T-cell (primary cell): Measurements from ENCODE around the gene ZSCAN5C. TPM values are rescaled to one million over a fixed set of nuclear protein-coding genes. Genes with fewer than 3 reads are reported as not detected.
"Not testable (repeated sequence)": the region's sequence is repeated elsewhere in the genome, so short reads cannot be mapped to it uniquely, and the experiment has no call there.

ENCODE experiments used
- ATAC-seq, 4 experiments: fragments of 200-7000 bp in 3 of 4; fragments of 150-1000 bp in 1 of 4; cut with Tn5 transposase; replicated peaks in 1 of 4; 1 replicate in 3 of 4; 2 replicates in 1 of 4; pipeline ENCODE4 v1.10.0; 2021; ENCODE audit warnings: moderate library complexity in 3 of 4, mild to moderate bottlenecking in 2 of 4, moderate number of reproducible peaks in 1 of 4
- CTCF ChIA-PET, 2 donors: fragments of 300-600 bp; sonication (Branson Sonifier 250); formaldehyde crosslinking; loops; one replicate each; lab custom pipeline; 2022; ENCODE audit warnings: antibody characterized with exemption in 2 of 2; lab: Charles Lee
- POLR2A ChIA-PET, 2 donors: fragments of 300-600 bp; sonication (Branson Sonifier 250); formaldehyde crosslinking; loops; one replicate each; lab custom pipeline; 2022; ENCODE audit warnings: antibody characterized with exemption in 2 of 2; lab: Charles Lee
- DNase-seq, 35 experiments: peaks; one replicate each; pipeline versions ENCODE4 v3.0.0 to v3.0.0-alpha.2; 2013 to 2023
- H3K27ac ChIP-seq: one replicate; pipeline ENCODE4 v1.5.1; 2013; ENCODE audit warnings: low read length
- H3K27me3 ChIP-seq, 2 experiments: replicated peaks in 1 of 2; 1 replicate in 1 of 2; 2 replicates in 1 of 2; pipeline versions ENCODE4 v1.6.1 to v1.7.0; 2013; ENCODE audit warnings: low read length in 1 of 2, mixed read lengths in 1 of 2; ENCODE audit not compliant: control insufficient read depth in 2 of 2, insufficient read depth in 2 of 2; ENCODE audit errors: extremely low read depth in 1 of 2
- H3K36me3 ChIP-seq, 2 donors: 1 replicate in 1 of 2; 2 replicates in 1 of 2; pipeline versions ENCODE4 v1.6.1 to v1.7.0; 2013; ENCODE audit warnings: low read length in 1 of 2; ENCODE audit not compliant: control insufficient read depth in 2 of 2, insufficient read depth in 1 of 2; ENCODE audit errors: extremely low read depth in 1 of 2
- H3K4me1 ChIP-seq, 2 experiments: 1 replicate in 1 of 2; 2 replicates in 1 of 2; pipeline versions ENCODE4 v1.6.1 to v1.7.0; 2013; ENCODE audit warnings: low read length in 2 of 2, mixed read lengths in 1 of 2; ENCODE audit not compliant: insufficient read depth in 2 of 2, control insufficient read depth in 1 of 2; ENCODE audit errors: extremely low read depth in 1 of 2
- H3K4me3 ChIP-seq, 2 donors: 1 replicate in 1 of 2; 2 replicates in 1 of 2; pipeline versions ENCODE4 v1.5.1 to v1.7.0; 2013; ENCODE audit warnings: mild to moderate bottlenecking in 2 of 2, low read length in 1 of 2, moderate library complexity in 1 of 2; ENCODE audit not compliant: control insufficient read depth in 1 of 2; ENCODE audit errors: extremely low read depth in 1 of 2
- H3K9me3 ChIP-seq: 2 replicates; pipeline ENCODE4 v1.7.0; 2013
- H3K27ac Mint-ChIP-seq, 2 donors: one replicate each; pipeline ENCODE4 v1.8.0; 2020 to 2021; ENCODE audit warnings: mild to moderate bottlenecking in 2 of 2, mixed read lengths in 2 of 2
- H3K27me3 Mint-ChIP-seq, 2 donors: one replicate each; pipeline ENCODE4 v1.8.0; 2021 to 2022; ENCODE audit warnings: mixed read lengths in 2 of 2
- H3K36me3 Mint-ChIP-seq: one replicate; pipeline ENCODE4 v1.8.0; 2021; ENCODE audit warnings: mixed read lengths
- H3K4me1 Mint-ChIP-seq, 3 donors: one replicate each; pipeline ENCODE4 v1.8.0; 2020 to 2022; ENCODE audit warnings: mixed read lengths in 3 of 3, mild to moderate bottlenecking in 1 of 3
- H3K4me3 Mint-ChIP-seq, 3 donors: one replicate each; pipeline ENCODE4 v1.8.0; 2020 to 2022; ENCODE audit warnings: mild to moderate bottlenecking in 3 of 3, mixed read lengths in 3 of 3, moderate library complexity in 3 of 3
- H3K9me3 Mint-ChIP-seq, 3 donors: one replicate each; pipeline ENCODE4 v1.8.0; 2020 to 2022; ENCODE audit warnings: mixed read lengths in 3 of 3
- WGBS: methylation state at CpG from one replicate; pipeline ENCODE4 v1.1.5; 2013; ENCODE audit warnings: missing lambda C conversion rate; ENCODE audit not compliant: insufficient coverage; 5-methylcytosine and 5-hydroxymethylcytosine counted together
- total RNA-seq, 35 experiments: library from RNA in 6 of 35; stranded (reverse) in 6 of 35; fragments of 120-200 nt in 1 of 35; gene quantifications; one replicate each; pipeline versions ENCODE4 v1.2.1 to v1.2.4 and lab custom pipeline; 2013 to 2026

ZSCAN5C gene
- total RNA-seq, 5 donors from 2014 or later (not counting 1 experiment from before 2014, with no cell fraction given): not detected

GRCh38 chr19:56177564-56178243, 24.4 kb upstream of the ZSCAN5C start:
- 53% methylated on average over 5 of the region's 11 CpGs for WGBS
- POLR2A ChIA-PET: no interaction called here
- H3K9me3 Mint-ChIP-seq: no peaks in the 10 kb centered on the region
- H3K27ac Mint-ChIP-seq: no peak overlapping the region
- no peaks in the 10 kb centered on the region for H3K4me1 Mint-ChIP-seq
- no peaks in the 10 kb centered on the region for H3K4me1 ChIP-seq
- CTCF ChIA-PET: no interaction called here
- H3K27me3 ChIP-seq: peaks cover 2 to 11% of the 10 kb centered on the region in 2 experiments
- no peaks in the 10 kb centered on the region for H3K36me3 Mint-ChIP-seq
- H3K36me3 ChIP-seq: no peaks in the 10 kb centered on the region
- H3K4me3 Mint-ChIP-seq: no peak overlapping the region
- H3K27ac ChIP-seq: no peak overlapping the region
- H3K27me3 Mint-ChIP-seq: peaks cover 0 to 8% of the 10 kb centered on the region in 2 donors
- ATAC-seq (no peak), DNase-seq (no peak)
- H3K9me3 ChIP-seq: no peaks in the 10 kb centered on the region
- H3K4me3 ChIP-seq: no peak overlapping the region

DNA sequence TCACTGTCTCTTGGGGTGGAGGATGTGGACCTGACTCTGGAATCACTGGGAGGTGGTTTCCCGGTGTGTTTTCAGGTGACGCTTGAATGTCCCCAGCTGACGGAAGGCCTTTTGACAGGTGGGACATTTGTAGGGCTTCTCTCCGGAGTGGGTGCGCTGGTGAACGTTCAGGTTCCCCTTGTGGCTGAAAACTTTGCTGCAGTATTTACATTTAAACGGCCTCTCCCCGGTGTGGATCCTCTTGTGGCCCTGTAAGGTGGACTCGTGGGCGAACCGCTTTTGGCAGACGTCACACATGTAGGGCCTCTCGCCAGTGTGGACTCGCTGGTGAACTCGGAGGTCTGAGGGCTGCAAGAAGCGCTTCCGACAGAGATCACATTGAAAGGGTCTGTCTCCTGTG, 12.3 kb upstream of the ZSCAN5C start:
- no peak overlapping the region for H3K27ac Mint-ChIP-seq
- H3K4me1 Mint-ChIP-seq: peaks cover 0 to 6% (median 0%) of the 10 kb centered on the region in 3 donors
- Histone ChIP-seq H3K4me1 (peaks cover 0 to 2% of the 10 kb centered on the region in 2 experiments), H3K4me3 (no peak overlapping the region), H3K27ac (no peak overlapping the region), H3K27me3 (peaks cover 0 to 2% of the 10 kb centered on the region in 2 experiments), H3K9me3 (no peaks in the 10 kb centered on the region), H3K36me3 (no peaks in the 10 kb centered on the region)
- no peak overlapping the region for H3K4me3 Mint-ChIP-seq
- ChIA-PET CTCF (no interaction called here), POLR2A (no interaction called here)
- 87% methylated on average over 11 of the region's 17 CpGs for WGBS
- DNase-seq (no peak), ATAC-seq (no peak)
- no peaks in the 10 kb centered on the region for H3K9me3 Mint-ChIP-seq
- no peaks in the 10 kb centered on the region for H3K36me3 Mint-ChIP-seq
- H3K27me3 Mint-ChIP-seq: peaks cover under 1 to 19% of the 10 kb centered on the region in 2 donors

DNA sequence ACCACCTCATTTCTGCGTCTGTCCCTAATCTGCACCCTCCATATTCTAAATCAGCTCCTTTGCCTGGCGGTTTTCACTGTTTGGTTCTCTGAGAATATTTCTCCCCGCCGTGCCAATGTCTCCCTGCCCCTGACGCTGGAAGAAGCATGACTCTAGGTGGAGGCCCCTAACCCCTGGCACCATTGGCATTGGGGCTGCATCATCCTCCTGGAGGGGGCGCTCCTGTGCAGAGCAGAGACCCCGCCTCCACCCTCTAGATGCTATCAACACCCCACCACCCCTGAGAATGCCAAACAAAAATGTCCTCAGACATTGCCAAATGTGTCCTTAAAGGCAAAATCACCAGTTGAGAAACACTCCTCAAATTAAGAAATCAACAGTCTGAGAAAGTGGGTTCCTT, 11.0 kb upstream of the ZSCAN5C start:
- H3K27me3 Mint-ChIP-seq: peaks cover 0 to 8% of the 10 kb centered on the region in 2 donors
- no peak for ATAC-seq
- H3K4me1 ChIP-seq: peaks cover 0 to under 1% of the 10 kb centered on the region in 2 experiments
- H3K27me3 ChIP-seq: peaks cover 0 to 2% of the 10 kb centered on the region in 2 experiments
- POLR2A ChIA-PET: no interaction called here
- no peak for DNase-seq
- no peaks in the 10 kb centered on the region for H3K36me3 Mint-ChIP-seq
- no peak overlapping the region for H3K27ac Mint-ChIP-seq
- CTCF ChIA-PET: no interaction called here
- H3K9me3 Mint-ChIP-seq: no peaks in the 10 kb centered on the region
- H3K27ac ChIP-seq: no peak overlapping the region
- WGBS: 84% methylated on average over 6 of the region's 7 CpGs
- H3K36me3 ChIP-seq: no peaks in the 10 kb centered on the region
- H3K9me3 ChIP-seq: no peaks in the 10 kb centered on the region
- no peaks in the 10 kb centered on the region for H3K4me1 Mint-ChIP-seq
- no peak overlapping the region for H3K4me3 ChIP-seq
- H3K4me3 Mint-ChIP-seq: no peak overlapping the region

GRCh38 chr19:56191711-56192110, 10.4 kb upstream of the ZSCAN5C start:
- Mint-ChIP-seq H3K9me3 (no peaks in the 10 kb centered on the region), H3K36me3 (no peaks in the 10 kb centered on the region), H3K4me3 (no peak overlapping the region), H3K27ac (no peak overlapping the region), H3K27me3 (peaks cover 0 to 8% of the 10 kb centered on the region in 2 donors), H3K4me1 (no peaks in the 10 kb centered on the region)
- peaks cover 0 to 6% of the 10 kb centered on the region in 2 experiments for H3K27me3 ChIP-seq
- H3K27ac ChIP-seq: no peak overlapping the region
- no peak for DNase-seq
- no peak for ATAC-seq
- POLR2A ChIA-PET: no interaction called here
- CTCF ChIA-PET: no interaction called here
- H3K4me1 ChIP-seq: no peaks in the 10 kb centered on the region
- no peaks in the 10 kb centered on the region for H3K36me3 ChIP-seq
- H3K9me3 ChIP-seq: no peaks in the 10 kb centered on the region
- 92% methylated on average over 6 of the region's 10 CpGs for WGBS
- no peak overlapping the region for H3K4me3 ChIP-seq

DNA sequence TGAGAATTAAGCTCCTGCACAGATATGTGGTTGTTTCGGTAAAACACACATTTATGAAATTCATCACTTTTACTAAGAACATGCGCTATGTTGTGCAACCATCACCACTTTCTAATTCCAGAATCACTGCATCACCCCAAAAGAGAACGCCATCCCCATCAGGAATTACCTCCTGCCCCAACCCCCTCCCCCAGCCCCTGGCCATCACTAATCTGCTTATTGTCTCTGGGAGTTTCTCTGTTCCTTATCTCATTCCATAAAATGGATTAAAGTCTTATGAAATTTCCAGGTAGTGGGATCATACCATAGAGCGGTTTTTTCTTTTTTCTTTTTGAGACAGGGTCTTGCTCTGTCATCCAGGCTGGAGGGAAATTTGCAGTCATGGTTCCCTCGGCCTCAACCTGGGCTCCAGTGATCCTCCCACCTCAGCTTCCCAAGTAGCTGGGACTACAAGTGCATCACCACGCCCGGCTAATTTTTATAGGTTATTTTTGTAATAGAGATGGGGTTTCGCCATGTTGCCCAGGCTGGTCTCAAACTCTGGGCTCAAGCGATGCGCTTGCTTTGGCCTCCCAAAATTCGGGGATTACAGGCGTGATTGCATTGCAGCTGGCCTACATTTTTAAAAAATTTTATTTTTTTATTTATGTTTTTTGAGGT, 8.0 kb upstream of the ZSCAN5C start:
- ChIA-PET CTCF (no interaction called here), POLR2A (no interaction called here)
- H3K27me3 ChIP-seq: peaks cover 0 to 5% of the 10 kb centered on the region in 2 experiments
- Mint-ChIP-seq H3K27me3 (peaks cover 0 to 5% of the 10 kb centered on the region in 2 donors), H3K9me3 (no peaks in the 10 kb centered on the region), H3K27ac (no peak overlapping the region), H3K4me1 (no peaks in the 10 kb centered on the region), H3K4me3 (no peak overlapping the region), H3K36me3 (no peaks in the 10 kb centered on the region)
- no peak overlapping the region for H3K27ac ChIP-seq
- ATAC-seq (no peak), DNase-seq (no peak)
- H3K9me3 ChIP-seq: no peaks in the 10 kb centered on the region
- H3K4me1 ChIP-seq: no peaks in the 10 kb centered on the region
- no peaks in the 10 kb centered on the region for H3K36me3 ChIP-seq
- H3K4me3 ChIP-seq: no peak overlapping the region
- WGBS: 100% methylated on average over 1 of the region's 12 CpGs

DNA sequence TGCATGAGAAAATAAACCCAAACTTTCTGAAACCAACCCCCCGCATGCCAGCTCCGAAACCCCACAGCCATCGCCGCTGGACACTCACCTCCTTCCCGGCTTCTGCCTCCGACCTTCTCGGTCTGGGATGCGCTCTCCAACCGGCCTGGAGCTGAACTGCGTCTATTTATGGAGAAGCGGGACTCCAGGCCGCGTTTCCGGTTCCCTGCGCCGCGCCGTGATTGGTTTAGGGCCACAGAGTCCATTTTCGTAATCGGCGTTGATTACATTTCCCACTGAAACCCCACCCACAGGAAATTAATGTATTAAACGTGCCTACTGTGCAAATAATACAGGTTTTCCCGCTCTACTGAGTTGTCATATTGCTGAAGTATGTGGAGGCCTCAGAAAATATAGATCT, 4.4 kb upstream of the ZSCAN5C start, which contains the start of gene ZSCAN5B:
ZSCAN5B (minus strand) TSS at position 138 of the 400 bp plus-strand sequence. CDS start 4,731 bp downstream, outside the sequence.
- H3K4me3 Mint-ChIP-seq, H3K27ac ChIP-seq, ATAC-seq, CTCF ChIA-PET, H3K4me3 ChIP-seq, H3K27me3 Mint-ChIP-seq, H3K27me3 ChIP-seq, H3K4me1 ChIP-seq, H3K36me3 Mint-ChIP-seq, H3K36me3 ChIP-seq, H3K9me3 ChIP-seq, H3K27ac Mint-ChIP-seq, POLR2A ChIA-PET, H3K9me3 Mint-ChIP-seq, H3K4me1 Mint-ChIP-seq, DNase-seq: not testable (repeated sequence)
- 92% methylated on average over 7 of the region's 23 CpGs for WGBS
